Activated T-cell treated with anti-CD3 and anti-CD28 coated beads, Interleukin-2, amount 50 U/mL, for 1 hour (primary cell): ENCODE results near the gene POTEF.
"Not testable (repeated sequence)": the region's sequence is repeated elsewhere in the genome, so short reads cannot be mapped to it uniquely, and the experiment has no call there.

ENCODE experiments used
- DNase-seq: peaks from one replicate; pipeline ENCODE4 v3.0.0-alpha.2; 2020

POTEF gene

GRCh38 chr2:130129120-130129829 lies at the start of gene POTEF:
Gene POTEF, minus strand, starts transcription at chr2:130129222. Its CDS starts 8,707 bp downstream, at chr2:130120515.
- not testable (repeated sequence) for DNase-seq

DNA sequence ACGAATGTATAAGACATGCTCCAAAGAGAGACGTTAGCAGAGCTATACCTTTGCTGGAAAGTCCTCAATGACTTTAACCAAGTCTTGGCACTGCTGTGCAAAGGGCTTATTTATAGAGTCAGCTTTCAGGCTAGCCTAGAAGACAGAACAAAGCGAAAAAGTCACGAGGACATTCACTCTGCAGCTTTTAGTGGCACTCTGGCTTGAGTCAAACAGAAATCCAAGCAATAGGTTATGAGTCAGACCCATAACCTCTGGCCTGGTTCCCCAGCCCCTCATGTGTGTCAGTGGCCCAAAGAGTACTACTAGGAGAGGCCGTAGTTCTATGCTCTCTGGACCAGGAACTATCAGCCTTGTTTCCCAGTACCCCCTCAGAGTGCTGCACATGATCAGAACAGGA lies 45.8 kb upstream of the POTEF start:
- not testable (repeated sequence) for DNase-seq

DNA sequence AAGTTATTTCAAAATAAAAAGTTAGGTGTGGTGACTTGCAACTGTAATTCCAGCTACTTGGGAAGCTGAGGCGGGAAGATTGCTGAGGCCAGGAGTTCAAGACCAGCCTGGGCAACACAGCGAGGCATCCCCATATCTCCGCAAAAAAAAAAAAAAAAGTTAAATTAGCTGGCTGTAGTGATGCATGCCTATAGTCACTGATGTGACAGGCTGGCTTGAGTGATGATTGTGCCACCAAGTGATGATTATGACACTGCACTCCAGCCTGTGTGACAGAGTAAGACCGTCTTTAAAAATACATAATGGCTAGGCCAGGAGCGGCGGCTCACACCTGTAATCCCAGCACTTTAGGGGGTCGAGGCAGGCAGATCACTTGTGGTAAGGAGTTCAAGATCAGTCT lies 40.9 kb upstream of the POTEF start:
- no peak for DNase-seq

- DNase-seq: not testable (repeated sequence)
Measured at GRCh38 chr2:130169163-130169562, 40.1 kb upstream of the POTEF start.

DNA sequence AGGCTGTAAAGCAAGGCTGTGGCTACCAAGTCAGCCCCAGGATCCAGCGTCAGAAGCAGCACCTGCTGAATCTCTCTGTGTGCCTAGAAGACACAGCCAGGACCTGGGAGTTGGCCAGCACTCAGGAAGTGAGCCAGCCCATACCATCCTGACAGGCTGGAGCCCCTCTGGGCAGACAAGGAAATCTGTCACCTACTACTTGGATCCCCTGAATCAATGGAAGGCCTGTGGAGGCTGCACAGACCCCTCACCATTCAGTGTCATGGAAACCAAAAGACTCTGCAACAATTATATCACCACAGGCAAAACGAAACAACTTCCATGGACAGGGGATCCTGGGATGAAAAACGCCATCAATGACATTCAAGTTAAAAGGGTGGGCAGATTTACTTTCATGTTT lies 37.6 kb upstream of the POTEF start:
- not testable (repeated sequence) for DNase-seq

GRCh38 chr2:130165293-130166016 lies 36.4 kb upstream of the POTEF start:
- DNase-seq: no peak

DNA sequence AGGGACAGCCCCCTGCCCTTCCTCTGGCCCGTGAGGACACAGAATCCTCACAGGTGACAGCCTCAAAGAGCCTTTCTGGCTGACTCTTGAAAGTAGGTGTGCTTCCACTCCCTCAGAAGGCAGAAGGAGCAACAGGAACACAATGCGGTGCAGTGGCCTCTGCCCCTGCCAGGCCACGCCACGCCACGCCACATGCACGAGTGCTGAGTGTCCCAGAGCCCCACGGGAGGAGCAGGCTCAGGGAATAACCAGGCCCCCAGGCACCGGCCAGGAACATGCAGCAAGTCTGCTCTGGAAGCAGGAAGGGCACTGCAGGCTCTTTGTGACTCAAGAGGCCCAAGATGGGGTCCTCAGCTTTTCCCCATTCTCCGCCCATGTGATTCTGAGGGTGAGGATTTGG lies 33.9 kb upstream of the POTEF start:
- DNase-seq: no peak

- not testable (repeated sequence) for DNase-seq
Measured at GRCh38 chr2:130162486-130162885, 33.5 kb upstream of the POTEF start.

DNA sequence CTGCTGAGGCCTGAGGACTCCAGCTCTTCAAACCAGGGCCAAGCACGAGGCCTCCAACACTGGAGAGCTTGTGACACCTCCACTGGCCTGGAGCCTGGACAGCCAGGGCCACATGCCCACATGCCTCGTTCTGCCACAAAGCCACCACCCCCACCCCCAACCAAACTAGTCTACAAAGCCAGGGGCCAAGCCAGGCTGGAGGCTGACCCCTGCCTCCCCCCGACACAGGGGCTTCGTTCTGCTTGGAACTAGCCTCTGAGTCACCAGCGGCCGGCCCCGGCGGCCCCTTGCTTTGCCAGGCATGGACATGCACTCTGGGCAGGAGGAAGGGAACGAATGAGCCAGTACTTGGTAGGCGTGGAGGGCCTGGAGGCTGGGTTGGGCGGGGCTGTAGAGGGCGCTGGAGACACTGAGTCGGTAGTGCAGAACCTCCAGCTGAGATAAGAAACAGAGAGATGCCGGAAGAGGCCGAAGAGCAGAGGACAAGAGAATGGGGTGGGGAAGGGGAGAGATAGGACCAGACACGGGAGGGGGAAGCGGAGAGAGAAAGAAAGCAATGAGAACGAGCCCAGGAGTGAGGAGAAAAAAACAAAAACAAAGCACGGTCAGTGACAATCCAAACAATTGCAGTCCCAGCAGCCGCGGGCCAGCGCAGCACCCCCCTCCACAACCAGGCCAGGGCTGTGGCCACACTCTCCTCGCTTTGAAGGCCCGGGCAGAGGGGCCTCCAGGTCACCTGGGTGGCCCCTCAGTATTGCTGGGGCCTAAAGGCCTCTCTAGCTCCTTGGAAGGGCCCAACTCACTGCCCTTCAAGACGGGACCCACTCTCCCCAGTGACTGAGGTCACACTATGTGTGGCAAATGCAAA lies 32.0 kb upstream of the POTEF start:
- DNase-seq: not testable (repeated sequence)

GRCh38 chr2:130160131-130160530 lies 31.1 kb upstream of the POTEF start:
- no peak for DNase-seq

DNA sequence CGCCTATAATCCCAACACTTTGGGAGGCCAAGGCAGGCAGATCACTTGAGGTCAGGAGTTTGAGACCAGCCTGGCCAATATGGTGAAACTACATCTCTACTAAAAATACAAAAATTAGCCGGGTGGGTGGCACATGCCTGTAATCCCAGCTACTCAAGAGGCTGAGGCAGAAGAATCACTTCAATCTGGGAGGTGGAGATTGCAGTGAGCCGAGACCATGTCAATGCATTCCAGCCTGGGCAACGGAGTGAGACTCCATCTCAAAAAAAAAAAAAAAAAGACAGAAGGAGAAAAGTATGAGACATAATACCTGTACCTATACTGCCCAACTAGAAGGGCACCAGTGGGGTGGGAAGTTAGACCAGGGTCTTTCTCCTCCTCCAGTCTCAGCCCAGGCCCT lies 30.4 kb upstream of the POTEF start:
- DNase-seq: not testable (repeated sequence)

GRCh38 chr2:130158631-130159030 lies 29.6 kb upstream of the POTEF start:
- DNase-seq: no peak

- not testable (repeated sequence) for DNase-seq
Measured at GRCh38 chr2:130157825-130158514, 28.9 kb upstream of the POTEF start.

- DNase-seq: not testable (repeated sequence)
Measured at GRCh38 chr2:130157354-130157753, 28.3 kb upstream of the POTEF start.

- DNase-seq: no peak
Measured at GRCh38 chr2:130156624-130157004, 27.6 kb upstream of the POTEF start.

- DNase-seq: not testable (repeated sequence)
Measured at GRCh38 chr2:130155956-130156623, 27.1 kb upstream of the POTEF start.

GRCh38 chr2:130154773-130155765 lies 26.0 kb upstream of the POTEF start:
- DNase-seq: no peak

GRCh38 chr2:130154423-130154770 lies 25.4 kb upstream of the POTEF start:
- not testable (repeated sequence) for DNase-seq

GRCh38 chr2:130153721-130154422 lies 24.9 kb upstream of the POTEF start:
- not testable (repeated sequence) for DNase-seq
